Endothelial cell of umbilical vein (primary cell): ENCODE data around the gene AURKB. TPM values are rescaled to one million over a fixed set of nuclear protein-coding genes. Genes with fewer than 3 reads are reported as not detected.

Experiments used
- BruUV-seq: library from RNA; stranded (reverse); fragments of 400-500 nt; replicated peaks from 2 replicates; lab custom pipeline; 2021; lab: Mats Ljungman, UMichigan
- CTCF ChIA-PET: fragments of 300-600, 350-600 bp; sonication (Branson Sonifier 250); formaldehyde crosslinking; loops from one replicate; lab custom pipeline; 2021; ENCODE audit warnings: antibody characterized with exemption, inconsistent platforms; lab: Charles Lee
- POLR2A ChIA-PET: fragments of 300-600, 350-600 bp; sonication (Branson Sonifier 250); formaldehyde crosslinking; loops from one replicate; lab custom pipeline; 2021; ENCODE audit warnings: antibody characterized with exemption, inconsistent platforms; lab: Charles Lee
- DNase-seq: peaks from one replicate; pipeline ENCODE4 v3.0.0-alpha.2; 2011; ENCODE audit warnings: low read depth, low spot score
- FAIRE-seq: peaks from 2 replicates; lab custom pipeline; 2011; peaks lifted over from hg19 to GRCh38; lab: Jason Lieb, UNC
- H2AFZ ChIP-seq: 2 replicates; pipeline ENCODE4 v1.6.0; 2012; ENCODE audit warnings: low read depth, low read length, control low read depth, inconsistent platforms
- H3K27ac ChIP-seq: 2 replicates; pipeline ENCODE4 v1.5.1; 2011; ENCODE audit warnings: low read depth, mild to moderate bottlenecking, control low read depth, low read length, moderate library complexity; ENCODE audit not compliant: insufficient read depth
- H3K27me3 ChIP-seq, 2 experiments: 2 replicates each; pipeline versions ENCODE4 v1.6.0 to v1.6.1; 2011; ENCODE audit warnings: low read length in 2 of 2, mixed read lengths in 1 of 2; ENCODE audit not compliant: control insufficient read depth in 2 of 2, insufficient read depth in 2 of 2
- H3K36me3 ChIP-seq, 2 experiments: 2 replicates in 1 of 2; 3 replicates in 1 of 2; pipeline ENCODE4 v1.5.1; 2011; ENCODE audit warnings: low read length in 2 of 2, mild to moderate bottlenecking in 1 of 2, moderate library complexity in 1 of 2; ENCODE audit not compliant: control insufficient read depth in 2 of 2, insufficient read depth in 2 of 2; ENCODE audit errors: extremely low read depth in 1 of 2
- H3K4me1 ChIP-seq: 3 replicates; pipeline ENCODE4 v1.5.1; 2011; ENCODE audit warnings: mild to moderate bottlenecking, low read length; ENCODE audit not compliant: control insufficient read depth, insufficient read depth; ENCODE audit errors: extremely low read depth
- H3K4me2 ChIP-seq: 2 replicates; pipeline ENCODE4 v1.6.1; 2011; ENCODE audit warnings: low read length, control low read depth, mixed read lengths; ENCODE audit not compliant: insufficient read depth
- H3K4me3 ChIP-seq, 3 experiments: fragments of 200-600 bp in 1 of 3; sonication (generic), shearing (Covaris generic) in 1 of 3; replicated peaks in 1 of 3; 2 replicates each; pipeline ENCODE4 v1.5.1; 2011 to 2016; ENCODE audit warnings: control low read depth in 3 of 3, low read length in 3 of 3, mild to moderate bottlenecking in 2 of 3, inconsistent platforms in 1 of 3, low read depth in 1 of 3, moderate library complexity in 1 of 3; ENCODE audit not compliant: insufficient read depth in 1 of 3
- H3K79me2 ChIP-seq: 2 replicates; pipeline ENCODE4 v1.6.0; 2012; ENCODE audit warnings: low read length, inconsistent platforms; ENCODE audit not compliant: control insufficient read depth, insufficient read depth
- H3K9ac ChIP-seq: replicated peaks from 2 replicates; pipeline ENCODE3; 2011; ENCODE audit warnings: low read length, control low read depth; ENCODE audit not compliant: insufficient read depth; ENCODE audit errors: extremely low read depth
- H3K9me1 ChIP-seq: replicated peaks from 3 replicates; pipeline ENCODE4 v1.6.0; 2011; ENCODE audit warnings: mild to moderate bottlenecking, low read length; ENCODE audit not compliant: control insufficient read depth, insufficient read depth; ENCODE audit errors: extremely low read depth
- H3K9me3 ChIP-seq: replicated peaks from 2 replicates; pipeline ENCODE4 v1.5.1; 2012; ENCODE audit warnings: low read length, inconsistent platforms; ENCODE audit not compliant: control insufficient read depth, insufficient read depth
- H4K20me1 ChIP-seq: replicated peaks from 2 replicates; pipeline ENCODE3; 2011; ENCODE audit warnings: mild to moderate bottlenecking, low read length; ENCODE audit not compliant: control insufficient read depth, insufficient read depth; ENCODE audit errors: extremely low read depth
- CTCF ChIP-seq, 2 donors: IDR thresholded peaks; 1 replicate in 1 of 2; 2 replicates in 1 of 2; pipeline ENCODE4 v1.5.1; 2011; ENCODE audit warnings: low read length in 2 of 2, mild to moderate bottlenecking in 2 of 2, moderate library complexity in 2 of 2, control low read depth in 1 of 2, inconsistent platforms in 1 of 2, low read depth in 1 of 2; ENCODE audit not compliant: insufficient read depth in 1 of 2; ENCODE audit errors: extremely low read depth in 1 of 2
- EZH2 ChIP-seq: IDR thresholded peaks from 2 replicates; pipeline ENCODE4 v1.6.1; 2012; ENCODE audit warnings: borderline replicate concordance, low read depth, mild to moderate bottlenecking, moderate library complexity, low read length, inconsistent platforms; ENCODE audit not compliant: severe bottlenecking
- FOS ChIP-seq: IDR thresholded peaks from 2 replicates; pipeline ENCODE4 v1.6.1; 2011; ENCODE audit warnings: mild to moderate bottlenecking, low read length, moderate library complexity, borderline replicate concordance; ENCODE audit not compliant: insufficient read depth
- GATA2 ChIP-seq: IDR thresholded peaks from 2 replicates; pipeline ENCODE4 v1.7.0; 2011; ENCODE audit warnings: low read depth, mild to moderate bottlenecking, moderate library complexity, mixed read lengths, low read length; ENCODE audit not compliant: insufficient read length, insufficient read depth
- JUN ChIP-seq: IDR thresholded peaks from 2 replicates; pipeline ENCODE4 v1.6.1; 2011; ENCODE audit warnings: borderline replicate concordance, low read depth; ENCODE audit not compliant: insufficient read length, insufficient read depth
- MAX ChIP-seq: IDR thresholded peaks from 2 replicates; pipeline ENCODE4 v1.6.1; 2011; ENCODE audit not compliant: insufficient read depth, insufficient read length
- MYC ChIP-seq: IDR thresholded peaks from one replicate; pipeline ENCODE4 v1.6.1; 2011; ENCODE audit warnings: mild to moderate bottlenecking, low read depth, low read length
- POLR2A ChIP-seq: IDR thresholded peaks from 2 replicates; pipeline ENCODE4 v1.6.1; 2012; ENCODE audit warnings: low read depth, mild to moderate bottlenecking, control low read depth, low read length
- POLR2AphosphoS5 ChIP-seq: IDR thresholded peaks from 2 replicates; pipeline ENCODE4 v1.6.1; 2012; ENCODE audit warnings: low read depth, mild to moderate bottlenecking, control low read depth, low read length, moderate library complexity; ENCODE audit not compliant: insufficient read depth
- dilution Hi-C: fragments of 300-500 bp; cut with MboI; formaldehyde crosslinking; loops from one replicate; pipeline ENCODE4 v1.15.0; 2019; ENCODE audit warnings: low sequenced_read_pairs; ENCODE audit not compliant: extremely low pct_ligation_motif_present
- intact Hi-C: fragments of 100-400 bp; cut with micrococcal nuclease; formaldehyde crosslinking; loops from one replicate; pipeline ENCODE4 v1.10.0; 2022
- polyA plus RNA-seq, 4 experiments: library from polyadenylated mRNA; depleted of rRNA in 3 of 4; stranded (reverse) in 3 of 4; unstranded in 1 of 4; fragments of >200 nt; gene quantifications; 2 replicates each; pipeline versions ENCODE4 v1.2.1 to v1.2.3, GENCODE V29; 2011 to 2012; ENCODE audit warnings: missing spikeins in 1 of 4
- total RNA-seq: library from RNA; stranded (reverse); gene quantifications from 2 replicates; pipeline ENCODE4 v1.2.3, GENCODE V29; 2021

The AURKB gene
- total and polyA plus RNA-seq, 2 donors (not counting 3 experiments of a cell fraction or from before 2014, with no cell fraction given) = 67.8 to 107 TPM

- FAIRE-seq (no peak), DNase-seq (peak; percentile 31)
- Histone ChIP-seq H3K27me3 (no peaks in the 10 kb centered on the region), H3K36me3 (peaks cover 0 to 4% of the 10 kb centered on the region in 2 experiments), H3K9me3 (no peaks in the 10 kb centered on the region), H2AFZ (peak overlapping the region; percentile 72), H3K9me1 (no peaks in the 10 kb centered on the region), H3K4me2 (peak overlapping the region; percentile 74), H3K4me1 (peaks cover 13% of the 10 kb centered on the region), H3K79me2 (peaks cover 33% of the 10 kb centered on the region), H4K20me1 (no peaks in the 10 kb centered on the region), H3K9ac (peak overlapping the region; percentile 77), H3K27ac (peak overlapping the region; percentile 62), H3K4me3 (peak overlapping the region; percentile 39 to 78 (median 77))
- intact Hi-C loops = loop anchor here (1.0 kb wide), 3 partner anchors 9 to 24 kb away; no protein-coding TSS in a partner anchor
- ChIA-PET CTCF (interaction anchor here (0.9 to 2.1 kb wide), 8 partner anchors 8 to 37 kb away, joined by 3 to 10 read pairs (median 4); partner anchors contain the start of genes BORCS6 and CTC1), POLR2A (interaction anchor here (0.7 to 2.3 kb wide), 6 partner anchors 10 to 225 kb away, joined by 3 to 14 read pairs (median 4); partner anchors contain the start of genes BORCS6, CTC1 and NDEL1)
- no peak for TF ChIP-seq POLR2A
- TF ChIP-seq MAX = no peak
- TF ChIP-seq FOS = no peak
- no peak for TF ChIP-seq EZH2
- TF ChIP-seq POLR2AphosphoS5 = no peak
- no peak for TF ChIP-seq GATA2
- no peak for TF ChIP-seq MYC
- TF ChIP-seq CTCF (IDR thresholded peaks at IDR 0.05; ENCODE audit: extremely low read depth in 1 of 2, insufficient read depth in 1 of 2, low read depth in 1 of 2, low read length in 2 of 2) = no peak
- no peak for TF ChIP-seq JUN
- dilution Hi-C loops = no loop called here
- TSS peak; percentile 60 for BruUV-seq
Observed at GRCh38 chr17:8210761-8211458, 535 bp upstream of the AURKB start.
